HepG2 (cell line): ENCODE measurements around the gene TMBIM1. TPM values are rescaled to one million over a fixed set of nuclear protein-coding genes. Genes with fewer than 3 reads are reported as not detected.

ENCODE experiments used
- CREB3 ChIP-seq: sonication (generic); formaldehyde crosslinking; IDR thresholded peaks from 2 replicates; pipeline ENCODE4 v1.5.0; 2020; ENCODE audit warnings: missing genetic modification reagents
- KAT8 ChIP-seq: IDR thresholded peaks from 2 replicates; pipeline ENCODE4 v1.6.1; 2016; ENCODE audit warnings: missing genetic modification reagents, missing compliant biosample characterization
- KDM2A ChIP-seq: sonication (generic); formaldehyde crosslinking; IDR thresholded peaks from 2 replicates; pipeline ENCODE4 v1.4.0; 2020; ENCODE audit warnings: low read depth, missing genetic modification reagents, borderline replicate concordance
- KDM5B ChIP-seq: sonication (generic); formaldehyde crosslinking; IDR thresholded peaks from 2 replicates; pipeline ENCODE4 v1.4.0; 2020; ENCODE audit warnings: missing genetic modification reagents, mild to moderate bottlenecking, borderline replicate concordance
- KLF12 ChIP-seq: sonication (generic); formaldehyde crosslinking; IDR thresholded peaks from 2 replicates; pipeline ENCODE4 v1.4.0; 2020; ENCODE audit warnings: missing genetic modification reagents, borderline replicate concordance
- PLSCR1 ChIP-seq: sonication (generic); formaldehyde crosslinking; IDR thresholded peaks from 2 replicates; pipeline ENCODE4 v1.5.0; 2020; ENCODE audit warnings: missing genetic modification reagents, mild to moderate bottlenecking, borderline replicate concordance
- ZNF101 ChIP-seq: sonication (generic); formaldehyde crosslinking; IDR thresholded peaks from 2 replicates; pipeline ENCODE4 v1.4.0; 2020; ENCODE audit warnings: mild to moderate bottlenecking, low read depth, missing genetic modification reagents, borderline replicate concordance
- ZNF33A ChIP-seq: sonication (generic); formaldehyde crosslinking; IDR thresholded peaks from 2 replicates; pipeline ENCODE4 v1.5.1; 2020; ENCODE audit warnings: missing genetic modification reagents, mild to moderate bottlenecking, moderate library complexity, borderline replicate concordance
- ZNF407 ChIP-seq: sonication (generic); formaldehyde crosslinking; IDR thresholded peaks from one replicate; pipeline ENCODE4 v1.5.1; 2020; ENCODE audit warnings: mild to moderate bottlenecking, missing genetic modification reagents; ENCODE audit errors: not compliant biosample characterization
- ZSCAN31 ChIP-seq: sonication (generic); formaldehyde crosslinking; IDR thresholded peaks from 2 replicates; pipeline ENCODE4 v1.5.0; 2020; ENCODE audit warnings: low read depth, mild to moderate bottlenecking, missing genetic modification reagents
- polyA plus RNA-seq, 8 experiments: library from polyadenylated mRNA; depleted of rRNA in 3 of 8; stranded (reverse) in 7 of 8; unstranded in 1 of 8; fragments of >200 nt; fragmentation: Illumina TruSeq in 4 of 8; extraction: Trizol in 4 of 8; gene quantifications; 2 replicates each; pipeline versions ENCODE4 v1.2.1 to v1.2.3, GENCODE V29; 2011 to 2016; ENCODE audit warnings: low read depth in 4 of 8, missing spikeins in 1 of 8, mixed read lengths in 1 of 8; ENCODE audit not compliant: insufficient read depth in 1 of 8
- total RNA-seq, 5 experiments: library from RNA; depleted of rRNA; stranded (reverse); fragments of >200 nt; fragmentation: Illumina TruSeq; extraction: Trizol; gene quantifications; 2 replicates each; pipeline ENCODE4 v1.2.3, GENCODE V29; 2016; ENCODE audit warnings: low read depth in 1 of 5

The TMBIM1 gene
- total and polyA plus RNA-seq, 2 of the 13 experiments (the other 11 are each of a cell fraction or from before 2014, with no cell fraction given), result 127 to 139 TPM

GRCh38 chr2:218323526-218324472 lies 31.5 kb upstream of the TMBIM1 start (continued):
- no peak for TF ChIP-seq ZNF33A (CRISPR knock-in tag)
- no peak for TF ChIP-seq PLSCR1 (CRISPR knock-in tag)
- 0 out of 2 replicates have a peak, but pooled peaks have one; percentile 31 for TF ChIP-seq KLF12 (CRISPR knock-in tag)
- TF ChIP-seq ZNF101 (CRISPR knock-in tag), result no peak
- TF ChIP-seq ZNF407 (CRISPR knock-in tag), result peak; percentile 60
- TF ChIP-seq KAT8 (CRISPR knock-in tag), result peak; percentile 36; the same call in 1 of the 2 replicates
- TF ChIP-seq ZSCAN31, result peak; percentile 16; the same call in 1 of the 2 replicates
- no peak for TF ChIP-seq CREB3 (CRISPR knock-in tag)
- TF ChIP-seq KDM2A, result peak; percentile 49; the same call in 1 of the 2 replicates
- no peak; the same call in 1 of the 2 replicates for TF ChIP-seq KDM5B
